GM18507 (cell line): ENCODE results near the gene INO80D.
"Not testable (repeated sequence)": the region's sequence is repeated elsewhere in the genome, so short reads cannot be mapped to it uniquely, and the experiment has no call there.

Experiments
- DNase-seq: peaks from one replicate; pipeline ENCODE4 v3.0.0; 2011; ENCODE audit warnings: low read depth; ENCODE audit not compliant: insufficient read length; ENCODE audit errors: extremely low spot score
- FAIRE-seq: peaks from 2 replicates; lab custom pipeline; 2011; peaks lifted over from hg19 to GRCh38; lab: Jason Lieb, UNC

Gene INO80D, protein sequence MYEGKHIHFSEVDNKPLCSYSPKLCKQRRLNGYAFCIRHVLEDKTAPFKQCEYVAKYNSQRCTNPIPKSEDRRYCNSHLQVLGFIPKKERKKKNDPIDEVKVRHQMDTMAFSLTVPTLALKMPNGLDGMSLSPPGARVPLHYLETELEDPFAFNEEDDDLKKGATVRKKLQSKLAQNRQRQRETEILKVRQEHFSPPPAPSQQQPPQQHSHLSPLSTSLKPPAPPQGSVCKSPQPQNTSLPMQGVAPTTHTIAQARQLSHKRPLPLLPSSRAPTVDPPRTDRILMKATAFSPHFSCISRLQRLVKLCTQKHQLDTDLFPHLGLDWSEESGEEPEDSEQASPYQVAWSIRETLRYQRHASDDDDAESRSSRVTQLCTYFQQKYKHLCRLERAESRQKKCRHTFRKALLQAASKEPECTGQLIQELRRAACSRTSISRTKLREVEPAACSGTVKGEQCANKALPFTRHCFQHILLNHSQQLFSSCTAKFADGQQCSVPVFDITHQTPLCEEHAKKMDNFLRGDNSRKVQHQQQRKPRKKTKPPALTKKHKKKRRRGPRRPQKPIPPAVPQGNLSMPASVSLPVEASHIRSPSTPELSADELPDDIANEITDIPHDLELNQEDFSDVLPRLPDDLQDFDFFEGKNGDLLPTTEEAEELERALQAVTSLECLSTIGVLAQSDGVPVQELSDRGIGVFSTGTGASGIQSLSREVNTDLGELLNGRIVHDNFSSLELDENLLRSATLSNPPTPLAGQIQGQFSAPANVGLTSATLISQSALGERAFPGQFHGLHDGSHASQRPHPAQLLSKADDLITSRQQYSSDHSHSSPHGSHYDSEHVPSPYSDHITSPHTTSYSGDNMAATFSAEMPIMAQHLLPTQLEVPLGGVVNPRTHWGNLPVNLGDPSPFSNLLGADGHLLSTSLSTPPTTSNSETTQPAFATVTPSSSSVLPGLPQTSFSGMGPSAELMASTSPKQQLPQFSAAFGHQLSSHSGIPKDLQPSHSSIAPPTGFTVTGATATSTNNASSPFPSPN

DNA sequence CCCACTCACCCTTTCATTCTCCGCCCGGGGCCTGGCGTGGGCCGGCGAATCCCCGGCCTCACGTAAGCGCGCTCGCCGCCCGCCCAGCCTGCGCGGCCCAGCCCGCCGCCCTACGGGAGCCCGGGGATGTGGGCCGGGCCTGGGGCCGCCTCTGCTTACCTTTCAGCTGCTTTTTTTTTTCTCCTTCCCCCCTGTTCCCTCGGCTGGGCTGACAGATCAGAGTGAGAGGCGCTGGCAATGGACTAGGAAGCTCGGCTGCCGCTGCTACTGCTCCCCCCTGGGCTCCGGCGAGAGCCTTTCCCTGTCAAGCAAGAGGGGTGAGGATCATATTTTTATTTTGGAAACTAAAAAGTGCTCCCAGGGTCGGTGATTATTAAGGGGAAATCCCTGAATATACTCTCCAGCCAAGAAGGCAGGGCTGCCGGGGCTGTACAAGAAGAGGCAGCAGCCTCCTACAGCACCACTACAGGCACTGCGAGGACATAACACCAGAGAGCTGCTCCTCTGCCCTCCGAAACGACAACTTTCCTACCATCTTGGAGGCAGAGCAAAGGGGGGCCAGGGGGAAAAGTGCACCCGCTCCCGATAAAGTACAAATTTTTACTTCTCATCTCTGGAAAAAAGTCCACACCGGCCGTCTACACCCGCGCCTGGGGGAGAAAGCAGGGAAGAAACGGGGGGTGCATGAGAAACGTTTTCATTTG lies at the start of gene INO80D:
INO80D (minus strand) TSS at position 433 of the 704 bp plus-strand sequence. CDS start 23,158 bp downstream, outside the sequence.
- peak; percentile 96 for FAIRE-seq
- DNase-seq: peak; percentile 50

DNA sequence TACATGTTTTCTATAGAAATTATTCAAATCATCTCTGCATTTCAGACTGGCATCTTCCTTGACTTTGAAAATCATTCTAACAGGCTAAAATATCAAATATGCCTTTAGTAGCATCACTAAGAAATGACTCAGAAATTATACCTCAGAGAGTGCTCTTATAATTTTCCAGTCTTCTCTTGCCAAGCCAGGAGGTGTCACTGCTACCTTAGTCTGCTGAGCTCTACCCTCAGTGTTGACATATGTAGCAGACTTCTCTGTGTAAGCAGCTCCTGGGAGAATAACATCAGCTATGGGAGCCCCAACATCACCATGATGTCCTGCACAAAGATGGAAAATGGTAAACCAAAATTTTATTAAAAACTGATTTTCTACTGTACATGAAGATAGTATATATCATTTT lies 41.7 kb upstream of the INO80D start:
- DNase-seq (no peak), FAIRE-seq (no peak)

DNA sequence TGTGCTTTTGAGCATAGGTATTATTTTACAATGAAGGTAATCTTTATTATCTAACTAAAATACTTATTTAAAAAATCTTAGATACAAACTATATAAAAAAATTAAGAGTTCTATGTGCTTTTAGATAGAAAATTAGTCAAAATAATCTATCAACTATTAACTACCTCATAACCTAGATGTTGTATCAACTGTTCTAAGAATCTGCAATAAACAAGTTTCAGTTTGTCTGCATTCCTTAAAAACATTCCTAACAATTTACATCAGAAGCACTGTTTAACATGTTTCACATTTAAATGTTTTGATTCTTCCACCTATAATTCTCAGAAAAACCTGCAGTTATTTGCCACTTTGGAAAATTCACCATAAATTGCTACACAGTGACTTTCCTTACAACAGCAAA lies 39.9 kb upstream of the INO80D start:
- no peak for FAIRE-seq
- no peak for DNase-seq

DNA sequence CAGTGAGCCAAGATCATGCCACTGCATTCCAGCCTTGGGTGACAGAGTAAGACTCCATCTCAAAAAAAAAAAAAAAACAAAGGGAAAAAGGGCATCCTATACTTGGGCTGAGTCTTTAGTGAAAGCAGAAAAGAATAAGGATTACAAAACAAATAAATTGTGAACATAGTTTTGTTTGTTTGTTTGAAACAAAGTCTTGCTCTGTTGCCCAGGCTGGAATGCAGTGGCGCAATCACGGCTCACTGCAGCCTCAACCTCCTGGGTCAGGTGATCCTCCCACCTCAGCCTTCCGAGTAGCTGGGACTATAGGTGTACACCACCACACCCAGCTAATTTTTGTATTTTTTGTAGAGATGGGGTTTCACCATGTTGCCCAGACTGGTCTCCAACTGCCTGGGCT lies 36.6 kb upstream of the INO80D start:
- not testable (repeated sequence) for FAIRE-seq, DNase-seq

DNA sequence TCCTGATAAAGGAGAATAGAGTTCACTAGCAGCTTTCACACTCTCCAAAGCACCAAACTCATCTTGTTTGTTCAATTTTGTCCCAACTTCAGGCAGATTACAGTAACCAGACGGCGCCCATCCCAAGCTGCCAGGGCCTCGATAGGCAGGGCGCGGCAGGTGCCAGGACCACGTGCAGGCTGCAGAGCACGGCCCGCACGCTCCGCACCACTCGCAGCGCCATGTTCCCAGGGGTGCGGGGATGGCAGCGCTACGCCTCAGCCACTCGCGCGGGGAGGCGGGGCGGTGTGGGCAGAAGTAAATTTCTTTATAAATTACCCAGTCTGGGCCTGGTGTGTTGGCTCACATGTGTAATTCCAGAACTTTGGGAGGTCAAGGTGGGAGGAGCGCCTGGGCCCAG lies 30.3 kb upstream of the INO80D start:
- DNase-seq: no peak
- FAIRE-seq: no peak

DNA sequence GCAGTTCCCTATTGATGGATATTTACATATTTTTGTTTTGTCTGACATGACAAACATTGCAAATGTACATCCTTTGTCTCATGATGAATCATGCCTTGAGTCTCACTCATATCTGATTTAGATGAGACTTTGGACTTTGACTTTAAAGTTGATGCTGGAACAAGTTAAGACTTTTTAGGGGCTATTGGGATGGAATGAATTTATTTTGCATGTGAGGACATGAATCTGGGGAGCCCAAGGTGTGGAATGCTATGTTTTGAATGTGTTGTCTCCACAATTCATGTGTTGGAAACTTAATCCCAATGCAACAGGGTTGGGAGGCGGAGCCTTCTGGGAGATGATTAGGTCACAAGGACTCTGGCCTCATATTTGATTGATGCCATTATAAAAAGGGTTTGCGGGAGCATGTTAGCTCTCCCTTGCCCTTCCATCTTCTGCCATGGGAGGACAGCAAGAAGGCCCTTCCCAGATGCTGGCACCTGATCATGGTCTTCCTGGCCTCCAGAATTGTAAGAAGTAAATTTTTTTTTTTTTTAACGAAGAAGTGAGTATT lies 29.1 kb upstream of the INO80D start:
- no peak for FAIRE-seq

DNA sequence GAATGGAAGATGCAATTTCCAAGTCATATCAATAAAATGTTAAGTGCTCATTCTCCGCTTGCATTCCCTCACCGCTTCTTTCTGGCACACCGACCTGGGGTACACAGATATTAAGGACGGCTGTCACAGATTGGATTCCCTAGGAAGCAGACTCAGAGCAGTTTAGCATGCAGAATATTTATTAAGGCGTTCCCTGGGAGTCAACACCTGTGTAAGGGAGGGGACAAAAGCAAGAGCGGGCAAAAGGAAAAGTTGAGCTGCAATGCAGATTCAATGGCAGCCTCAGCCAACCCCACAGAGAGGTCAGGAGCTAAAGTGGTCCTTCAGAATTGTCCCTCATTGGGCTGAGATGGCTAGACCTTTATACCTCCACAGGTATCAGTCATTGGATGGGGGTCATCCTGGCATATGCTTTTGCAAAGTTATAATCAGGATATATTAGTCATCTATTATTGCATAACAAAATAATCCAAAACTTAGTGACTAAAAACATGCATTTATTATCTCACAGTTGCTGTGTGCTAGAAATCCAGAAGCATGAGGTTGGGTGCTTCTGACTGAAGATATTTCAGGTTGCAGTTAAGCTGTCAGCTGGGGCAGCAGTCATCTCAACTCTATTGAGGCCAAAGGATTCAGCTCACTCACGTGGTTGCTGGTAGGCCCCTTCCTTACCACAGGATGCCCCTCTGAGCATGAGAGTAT lies 27.0 kb upstream of the INO80D start:
- DNase-seq: no peak
- FAIRE-seq: no peak

More for the DNA sequence above, 29.1 kb upstream of the INO80D start:
- DNase-seq: no peak

DNA sequence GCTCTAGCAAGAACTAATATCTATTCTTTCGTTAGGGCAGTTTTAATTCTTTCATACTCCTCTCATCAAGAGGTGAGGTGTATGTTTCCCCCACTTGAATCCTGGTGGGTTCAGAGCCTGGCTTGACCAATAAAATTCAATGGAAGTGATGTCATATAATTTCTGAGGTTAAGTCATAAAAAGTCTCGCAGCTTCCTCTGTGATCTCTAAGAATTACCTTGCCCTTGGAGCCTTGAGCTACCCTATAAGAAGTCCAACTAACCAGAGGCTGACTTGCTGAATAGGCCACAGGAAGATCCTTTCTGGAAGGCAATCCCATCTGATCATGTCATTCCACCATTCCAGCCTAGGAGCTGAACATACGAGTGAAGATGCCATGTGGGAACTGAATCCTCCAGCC lies 26.1 kb upstream of the INO80D start:
- FAIRE-seq (no peak), DNase-seq (no peak)

DNA sequence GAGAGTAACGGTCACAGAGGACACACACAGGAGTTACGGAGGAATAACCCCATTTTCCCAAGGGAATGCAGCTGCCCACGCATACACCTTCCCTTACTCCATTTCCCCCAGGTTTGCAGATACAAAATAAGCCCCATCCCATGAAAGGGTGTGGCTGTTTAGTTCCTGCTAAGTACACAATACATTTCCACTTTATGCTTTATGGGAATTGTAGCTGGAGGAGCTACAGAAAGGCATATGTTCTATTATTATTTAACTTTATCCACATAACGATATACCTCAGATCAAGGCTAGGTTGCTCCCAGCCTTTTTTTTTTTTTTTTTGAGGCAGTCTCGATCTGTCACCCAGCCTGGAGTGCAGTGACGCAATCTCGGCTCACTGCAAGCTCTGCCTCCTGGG lies 22.7 kb upstream of the INO80D start:
- no peak for FAIRE-seq
- DNase-seq: no peak

DNA sequence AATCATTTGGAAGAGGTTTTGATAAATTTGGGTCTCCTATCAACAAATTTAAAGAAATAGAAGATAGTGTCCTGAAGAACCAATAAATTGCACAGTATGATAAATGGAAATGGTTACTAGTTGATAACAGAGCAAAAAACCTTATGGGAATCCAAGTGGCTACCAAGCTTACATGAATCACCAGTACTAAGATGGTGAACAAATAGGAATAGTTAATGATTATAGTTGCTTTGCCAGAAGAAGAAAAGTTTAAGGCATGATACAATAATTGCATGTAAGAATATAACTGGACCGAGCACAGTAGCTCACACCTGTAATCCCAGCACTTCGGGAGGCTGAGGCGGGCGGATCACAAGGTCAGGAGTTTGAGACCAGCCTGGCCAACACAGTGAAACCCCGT lies 19.6 kb upstream of the INO80D start:
- DNase-seq (no peak), FAIRE-seq (no peak)

DNA sequence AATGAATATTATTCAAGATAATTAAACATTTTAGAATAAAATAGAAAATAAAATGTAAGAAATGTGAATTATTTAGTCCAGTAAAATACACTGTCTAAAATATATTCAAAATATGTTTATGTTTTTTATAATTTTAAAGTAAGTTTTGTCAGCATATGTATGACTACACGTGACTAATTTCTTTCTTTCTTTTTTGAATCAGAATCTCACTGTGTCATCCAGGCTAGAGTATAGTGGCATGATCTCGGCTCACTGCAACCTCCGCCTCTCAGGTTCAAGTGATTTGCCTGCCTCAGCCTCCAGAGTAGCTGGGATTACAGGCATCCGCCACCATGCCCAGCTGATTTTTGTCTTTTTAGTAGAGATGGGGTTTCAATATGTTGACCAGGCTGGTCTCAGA lies 19.1 kb upstream of the INO80D start:
- FAIRE-seq: no peak
- DNase-seq: no peak

DNA sequence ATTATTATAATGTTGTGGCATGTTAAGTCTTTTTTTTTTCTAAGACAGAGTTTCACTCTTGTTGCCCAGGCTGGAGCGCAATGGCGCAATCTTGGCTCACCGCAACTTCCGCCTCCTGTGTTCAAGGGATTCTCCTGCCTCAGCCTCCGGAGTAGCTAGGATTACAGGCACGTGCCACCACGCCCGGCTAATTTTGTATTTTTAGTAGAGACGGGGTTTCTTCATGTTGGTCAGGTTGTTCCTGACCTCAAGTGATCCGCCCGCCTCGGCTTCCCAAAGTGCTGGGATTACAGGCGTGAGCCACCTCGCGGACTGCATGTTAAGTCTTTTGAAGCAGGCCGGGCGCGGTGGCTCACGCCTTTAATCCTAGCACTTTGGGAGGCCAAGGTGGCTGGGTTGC lies 12.9 kb upstream of the INO80D start:
- DNase-seq: not testable (repeated sequence)

DNA sequence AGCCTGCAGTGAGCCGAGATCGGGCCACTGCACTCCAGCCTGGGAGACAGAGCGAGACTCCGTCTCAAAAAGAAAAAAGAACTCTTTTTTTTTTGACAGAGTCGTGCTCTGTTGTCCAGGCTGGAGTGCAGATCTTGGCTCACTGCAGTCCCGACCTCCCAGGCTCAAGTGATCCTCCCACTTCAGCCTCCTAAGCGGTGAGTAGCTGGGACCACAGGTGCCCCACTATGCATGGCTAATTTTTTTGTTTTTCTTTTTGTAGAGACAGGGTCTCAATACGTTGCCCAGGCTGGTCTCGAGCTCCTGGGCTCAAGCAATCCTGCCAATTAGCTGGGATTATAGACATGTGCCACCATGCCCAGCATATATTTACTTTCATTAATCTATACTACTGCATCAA lies 12.5 kb upstream of the INO80D start:
- DNase-seq: no peak
- FAIRE-seq: no peak

More for the DNA sequence above, 12.9 kb upstream of the INO80D start:
- FAIRE-seq: not testable (repeated sequence)

DNA sequence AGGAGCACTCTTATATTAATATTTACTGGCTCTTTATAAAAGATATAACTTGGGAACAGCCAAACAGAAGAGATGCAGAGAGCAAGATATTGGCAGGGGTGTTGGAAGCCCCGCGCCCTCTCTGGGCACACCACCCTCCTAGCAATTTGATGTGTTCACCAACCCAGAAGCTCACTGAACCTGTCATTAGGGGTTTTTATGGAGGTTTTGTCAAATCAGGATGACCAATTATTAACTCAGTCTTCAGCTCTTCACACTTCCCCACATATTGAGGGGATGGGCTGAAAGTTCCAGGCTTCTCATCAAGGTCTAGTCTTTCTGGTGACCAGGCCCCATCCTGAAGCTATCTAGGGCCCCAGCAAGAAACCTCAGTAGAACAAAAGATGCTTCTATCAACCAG lies 10.9 kb upstream of the INO80D start:
- no peak for FAIRE-seq
- no peak for DNase-seq

DNA sequence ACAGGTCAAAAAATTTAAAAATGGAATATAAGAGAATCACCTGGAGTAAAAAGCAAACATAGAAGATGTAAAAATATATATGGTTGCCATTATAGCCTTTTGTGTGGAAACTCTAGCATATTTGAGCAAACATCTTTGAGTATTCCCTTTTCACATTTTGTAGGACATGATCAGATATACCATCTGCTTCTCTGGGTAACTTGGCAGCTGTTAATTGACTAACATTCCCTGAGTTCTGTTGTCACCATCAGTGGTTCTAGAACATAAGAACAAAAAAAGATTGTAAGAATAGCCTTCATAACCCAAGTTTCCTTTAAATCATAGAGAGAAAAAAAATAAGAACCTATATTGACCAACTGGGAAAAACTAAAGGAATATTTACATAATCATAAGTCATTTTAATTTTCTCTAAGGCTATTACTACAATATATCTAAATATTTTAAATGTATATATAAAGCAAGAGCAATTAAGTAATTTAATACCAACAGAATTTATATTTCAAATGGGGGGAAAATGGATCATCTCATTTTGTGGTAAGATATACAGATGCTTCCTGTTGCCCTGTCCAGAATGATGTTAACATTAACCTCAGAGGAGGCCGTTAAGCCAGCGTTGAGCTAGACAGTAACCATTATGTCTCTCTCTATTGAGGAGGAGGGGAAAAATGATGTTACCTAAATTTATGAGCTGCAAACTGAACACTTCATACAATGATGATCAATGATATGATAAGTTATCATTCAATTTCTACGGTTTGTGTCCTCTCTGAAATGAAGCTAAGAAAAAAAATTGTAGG lies 9.8 kb upstream of the INO80D start:
- FAIRE-seq (no peak), DNase-seq (no peak)

DNA sequence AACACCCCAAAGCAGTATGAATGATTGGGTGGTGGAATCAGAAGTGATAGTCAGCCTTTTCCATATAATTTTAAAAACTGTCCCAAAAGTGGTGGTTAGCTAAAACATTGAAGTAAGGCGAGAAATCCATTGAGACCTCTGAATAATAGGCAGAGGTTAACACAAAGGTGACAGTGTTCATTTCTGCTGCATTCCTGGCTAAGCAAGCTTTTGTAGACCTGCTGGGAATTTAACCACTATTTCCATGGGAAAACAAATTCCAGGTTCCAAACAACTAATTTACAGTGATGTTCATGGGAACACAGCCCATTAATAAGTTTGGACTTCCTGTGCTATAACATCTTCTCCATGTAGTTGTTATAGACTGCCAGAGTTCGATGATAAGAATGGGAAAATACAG lies 6.3 kb upstream of the INO80D start:
- DNase-seq (no peak), FAIRE-seq (no peak)

DNA sequence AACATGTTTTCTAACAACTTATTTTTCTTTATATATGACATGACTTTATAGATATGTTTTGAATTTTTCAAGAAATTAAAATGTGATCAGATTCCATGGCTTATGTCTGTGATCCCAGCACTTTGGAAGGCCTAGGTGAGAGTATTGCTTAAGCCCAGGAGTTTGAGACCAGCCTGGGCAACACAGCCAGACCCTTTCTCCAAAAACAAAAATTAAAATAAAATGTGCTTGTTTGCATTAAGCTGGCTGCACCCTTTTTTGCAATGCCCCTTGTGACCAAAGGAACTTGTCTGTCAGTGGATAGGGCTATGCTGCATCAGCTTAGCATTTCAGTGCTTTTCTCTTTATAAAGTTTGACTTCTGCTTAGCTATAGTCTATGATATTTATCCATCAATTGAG lies 2.3 kb upstream of the INO80D start:
- FAIRE-seq: no peak
- DNase-seq: no peak

DNA sequence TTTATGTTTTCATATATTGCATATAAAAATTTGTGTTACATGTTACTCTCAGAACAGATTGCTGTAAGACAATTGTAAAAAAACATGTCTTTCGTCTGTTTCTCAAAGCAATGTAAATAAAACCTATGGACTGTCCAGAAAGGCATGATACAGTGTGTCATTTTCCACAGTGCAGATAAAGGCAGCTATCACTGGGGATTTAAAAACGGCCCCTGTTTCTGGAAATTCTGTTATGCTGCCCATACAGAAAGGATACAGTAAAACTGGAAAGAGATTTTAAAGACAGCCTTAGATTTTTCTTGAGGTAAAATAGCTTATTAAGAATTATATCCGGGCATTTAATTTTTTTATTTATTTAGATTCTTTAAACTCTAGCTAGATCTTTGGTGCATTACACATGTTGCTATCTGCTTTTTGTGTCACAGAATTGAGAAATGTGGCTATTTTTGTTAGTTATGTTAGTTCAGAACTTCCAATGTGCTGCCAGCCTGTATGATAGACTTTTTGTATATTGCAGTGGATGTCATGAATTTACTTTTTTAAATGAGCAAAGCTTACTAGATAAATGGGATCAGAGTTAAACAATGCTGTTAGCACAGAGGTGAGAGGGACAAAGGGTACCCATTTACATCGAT lies 859 bp upstream of the INO80D start:
- FAIRE-seq: no peak
- no peak for DNase-seq
